ENCODE measurements around the gene NUP210. TPM values are rescaled to one million over a fixed set of nuclear protein-coding genes. Genes with fewer than 3 reads are reported as not detected.

The NUP210 gene
- total RNA-seq, 4 donors from 2014 or later, result 9.8 to 24.6 (median 17.7) TPM

DNA sequence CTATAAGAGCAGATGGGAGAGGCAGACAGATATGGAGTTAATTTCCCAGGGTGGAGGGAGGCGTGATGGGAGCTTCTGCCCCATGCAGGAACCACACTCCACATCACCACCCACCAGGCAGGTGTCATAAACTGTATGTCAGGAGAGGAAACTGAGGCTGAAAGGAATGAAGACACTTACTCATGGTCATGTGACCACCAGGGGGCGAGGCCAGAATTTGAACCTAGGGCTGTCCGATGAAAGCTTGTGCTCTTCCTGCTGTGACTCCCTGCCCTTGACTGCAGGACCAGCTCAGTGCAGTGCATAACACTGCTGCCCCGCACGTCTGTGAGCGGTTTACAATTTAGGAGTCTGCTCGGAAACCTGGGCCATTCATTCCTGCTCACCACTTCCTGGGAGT lies 28.8 kb downstream of the NUP210 start:
- peaks cover 0 to 6% of the 10 kb centered on the region in 2 donors for H3K36me3 ChIP-seq
- H3K27me3 ChIP-seq, result no peaks in the 10 kb centered on the region
- intact Hi-C loops (cut with DNase I), result no loop called here
- H3K27ac ChIP-seq, result no peak overlapping the region
- no peak overlapping the region for H3K4me3 ChIP-seq (replicated peaks in 1 of 3)
- TF ChIP-seq, protein P1, sequence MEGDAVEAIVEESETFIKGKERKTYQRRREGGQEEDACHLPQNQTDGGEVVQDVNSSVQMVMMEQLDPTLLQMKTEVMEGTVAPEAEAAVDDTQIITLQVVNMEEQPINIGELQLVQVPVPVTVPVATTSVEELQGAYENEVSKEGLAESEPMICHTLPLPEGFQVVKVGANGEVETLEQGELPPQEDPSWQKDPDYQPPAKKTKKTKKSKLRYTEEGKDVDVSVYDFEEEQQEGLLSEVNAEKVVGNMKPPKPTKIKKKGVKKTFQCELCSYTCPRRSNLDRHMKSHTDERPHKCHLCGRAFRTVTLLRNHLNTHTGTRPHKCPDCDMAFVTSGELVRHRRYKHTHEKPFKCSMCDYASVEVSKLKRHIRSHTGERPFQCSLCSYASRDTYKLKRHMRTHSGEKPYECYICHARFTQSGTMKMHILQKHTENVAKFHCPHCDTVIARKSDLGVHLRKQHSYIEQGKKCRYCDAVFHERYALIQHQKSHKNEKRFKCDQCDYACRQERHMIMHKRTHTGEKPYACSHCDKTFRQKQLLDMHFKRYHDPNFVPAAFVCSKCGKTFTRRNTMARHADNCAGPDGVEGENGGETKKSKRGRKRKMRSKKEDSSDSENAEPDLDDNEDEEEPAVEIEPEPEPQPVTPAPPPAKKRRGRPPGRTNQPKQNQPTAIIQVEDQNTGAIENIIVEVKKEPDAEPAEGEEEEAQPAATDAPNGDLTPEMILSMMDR (IDR thresholded peaks at IDR 0.05), result no peak
- no peak for TF ChIP-seq POLR2A (IDR thresholded peaks at IDR 0.05)
- no peaks in the 10 kb centered on the region for H3K9me3 ChIP-seq
- H3K4me1 ChIP-seq, result no peaks in the 10 kb centered on the region
- 73 to 89% methylated on average over 7 of the region's 7 CpGs for WGBS, 2 donors
- no peak for DNase-seq

DNA sequence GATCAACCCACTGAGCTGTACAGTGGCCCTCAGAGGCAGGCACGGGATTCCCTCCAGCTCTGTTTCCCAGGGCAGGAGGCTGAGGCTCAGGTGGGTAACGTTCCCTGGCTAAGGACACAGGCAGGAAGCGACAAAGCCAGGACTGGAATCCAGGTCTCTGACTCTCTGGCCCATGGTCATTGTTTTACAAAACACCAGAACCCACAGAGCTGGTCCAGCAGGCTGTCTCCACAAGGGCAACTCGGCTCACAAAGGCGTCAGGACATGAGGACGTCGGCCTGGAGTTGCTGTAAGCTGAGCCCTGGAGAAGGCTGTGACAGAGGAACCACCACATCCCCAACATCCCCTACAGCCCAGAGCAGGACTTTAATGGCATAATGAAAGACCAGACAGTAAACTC lies 30.7 kb downstream of the NUP210 start:
- Histone ChIP-seq H3K27me3 (no peaks in the 10 kb centered on the region), H3K4me3 (replicated peaks in 1 of 3) (no peak overlapping the region), H3K27ac (no peak overlapping the region), H3K9me3 (no peaks in the 10 kb centered on the region), H3K4me1 (no peaks in the 10 kb centered on the region), H3K36me3 (peaks cover 0 to 8% of the 10 kb centered on the region in 2 donors)
- DNase-seq, result no peak
- 86 to 94% methylated on average over 4 of the region's 7 CpGs for WGBS, 2 donors
- TF ChIP-seq, protein P1 (IDR thresholded peaks at IDR 0.05), result no peak
- TF ChIP-seq POLR2A (IDR thresholded peaks at IDR 0.05), result no peak
- intact Hi-C loops (cut with DNase I), result no loop called here

DNA sequence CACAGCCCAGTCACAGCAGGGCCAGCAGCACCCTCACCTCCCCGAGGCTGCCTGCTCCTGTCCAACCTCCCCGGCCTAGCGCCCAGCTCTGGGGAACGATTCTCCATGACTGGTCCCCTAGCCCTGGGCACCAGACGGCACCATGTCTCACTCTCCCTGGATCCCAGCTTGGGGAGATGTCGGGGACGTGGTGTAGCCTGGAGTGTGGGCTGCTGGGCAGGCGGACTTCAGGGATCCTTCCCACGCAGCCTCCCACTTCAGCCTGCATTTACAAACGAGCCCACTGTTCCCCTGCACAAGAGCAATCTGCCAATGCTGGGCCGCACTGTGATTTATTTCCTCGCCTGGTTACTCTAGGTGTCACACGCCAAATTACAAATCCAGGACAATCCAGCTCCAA lies 31.3 kb downstream of the NUP210 start:
- peaks cover 0 to 8% of the 10 kb centered on the region in 2 donors for H3K36me3 ChIP-seq
- H3K4me3 ChIP-seq (replicated peaks in 1 of 3), result no peak overlapping the region
- TF ChIP-seq, protein P1 (IDR thresholded peaks at IDR 0.05), result no peak
- TF ChIP-seq POLR2A (IDR thresholded peaks at IDR 0.05), result no peak
- no peak overlapping the region for H3K27ac ChIP-seq
- DNase-seq, result no peak
- H3K4me1 ChIP-seq, result no peaks in the 10 kb centered on the region
- no peaks in the 10 kb centered on the region for H3K9me3 ChIP-seq
- no peaks in the 10 kb centered on the region for H3K27me3 ChIP-seq
- 95 to 97% methylated on average over 13 of the region's 13 CpGs for WGBS, 2 donors
- intact Hi-C loops (cut with DNase I), result no loop called here

DNA sequence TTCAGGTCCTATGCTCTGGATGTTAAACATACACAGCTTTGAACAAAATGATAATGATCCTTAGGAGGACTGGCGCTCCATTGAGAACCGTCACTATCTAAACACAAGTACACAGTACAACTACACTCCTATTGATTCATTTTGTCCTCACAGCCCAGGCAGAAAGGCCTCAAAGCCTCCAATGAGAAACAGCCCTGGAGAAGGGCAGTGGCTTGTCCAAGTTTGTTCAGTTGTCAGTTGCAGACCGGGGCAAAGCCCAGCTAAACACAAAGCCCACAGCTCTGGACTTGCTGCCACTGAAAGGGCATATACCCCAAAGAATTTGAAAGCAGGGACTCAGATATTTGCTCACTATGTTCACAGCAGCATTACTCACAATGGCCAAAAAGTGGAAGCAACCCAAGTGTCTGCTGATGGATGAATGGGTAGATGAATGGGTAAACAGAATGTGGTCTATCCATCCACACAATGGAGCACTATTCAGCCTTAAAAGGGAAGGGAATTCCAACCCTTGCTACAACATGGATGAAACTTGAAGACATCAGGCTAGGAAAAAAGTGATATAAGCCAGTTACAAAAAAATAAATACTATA lies 34.7 kb downstream of the NUP210 start:
- intact Hi-C loops (cut with DNase I), result no loop called here
- no peaks in the 10 kb centered on the region for H3K9me3 ChIP-seq
- TF ChIP-seq, protein P1 (IDR thresholded peaks at IDR 0.05), result no peak
- TF ChIP-seq POLR2A (IDR thresholded peaks at IDR 0.05), result no peak
- H3K4me1 ChIP-seq, result no peaks in the 10 kb centered on the region
- DNase-seq, result no peak
- WGBS, 2 donors, result 43 to 84% methylated on average over 3 of the region's 3 CpGs
- peaks cover 0 to 8% of the 10 kb centered on the region in 2 donors for H3K36me3 ChIP-seq
- no peak overlapping the region for H3K27ac ChIP-seq
- H3K4me3 ChIP-seq (replicated peaks in 1 of 3), result no peak overlapping the region
- no peaks in the 10 kb centered on the region for H3K27me3 ChIP-seq

DNA sequence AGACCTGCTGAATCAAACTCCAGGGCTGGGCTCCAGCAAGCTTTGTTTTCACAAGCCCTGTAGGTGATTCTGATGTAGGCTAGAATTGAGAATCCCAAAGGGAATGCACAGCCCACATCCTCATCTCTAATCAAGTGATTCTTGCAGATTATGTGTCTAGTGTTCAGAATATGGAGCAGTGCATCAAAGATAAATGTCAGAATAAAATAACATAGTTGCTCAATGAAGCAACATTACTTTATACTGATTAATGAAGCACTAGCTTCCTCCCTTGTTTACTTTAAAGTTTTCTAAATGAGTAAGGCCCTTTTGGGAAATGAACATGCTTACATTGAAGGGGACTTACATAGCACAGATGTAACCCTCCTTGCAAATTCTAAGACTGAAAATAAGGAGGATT lies 39.2 kb downstream of the NUP210 start:
- Histone ChIP-seq H3K9me3 (no peaks in the 10 kb centered on the region), H3K4me1 (no peaks in the 10 kb centered on the region), H3K36me3 (peaks cover 0 to 3% of the 10 kb centered on the region in 2 donors), H3K27ac (no peak overlapping the region), H3K4me3 (replicated peaks in 1 of 3) (no peak overlapping the region), H3K27me3 (no peaks in the 10 kb centered on the region)
- TF ChIP-seq, protein P1 (IDR thresholded peaks at IDR 0.05), result no peak
- TF ChIP-seq POLR2A (IDR thresholded peaks at IDR 0.05), result no peak
- intact Hi-C loops (cut with DNase I), result no loop called here
- DNase-seq, result no peak

All from thyroid gland (tissue), 4 donors.